Measurements from ENCODE around the gene COL26A1. TPM values are rescaled to one million over a fixed set of nuclear protein-coding genes. Genes with fewer than 3 reads are reported as not detected.

COL26A1 gene
- total RNA-seq, 2 experiments from 2014 or later: not detected

- H2AFZ ChIP-seq (ENCODE audit: low read length): no peak overlapping the region
- no peak for DNase-seq (ENCODE audit: low spot score)
- intact Hi-C loops (cut with micrococcal nuclease; ENCODE audit: unreplicated experiment): no loop called here
- H3K36me3 ChIP-seq (ENCODE audit: insufficient read depth, low read length): no peaks in the 10 kb centered on the region
- no peak overlapping the region for H3K4me3 ChIP-seq (ENCODE audit: low read depth, low read length, poor library complexity, severe bottlenecking)
- H3K4me1 ChIP-seq (ENCODE audit: insufficient read depth, low read length, poor library complexity, severe bottlenecking): no peaks in the 10 kb centered on the region
- no peak overlapping the region for H3K27ac ChIP-seq (ENCODE audit: low read depth, low read length, poor library complexity, severe bottlenecking)
- no peaks in the 10 kb centered on the region for H3K9me2 ChIP-seq (ENCODE audit: insufficient read depth, low read length)
- no peaks in the 10 kb centered on the region for H4K20me1 ChIP-seq (ENCODE audit: insufficient read depth, low read length)
- POLR2A ChIA-PET: no interaction called here
- TF ChIP-seq, protein P1, sequence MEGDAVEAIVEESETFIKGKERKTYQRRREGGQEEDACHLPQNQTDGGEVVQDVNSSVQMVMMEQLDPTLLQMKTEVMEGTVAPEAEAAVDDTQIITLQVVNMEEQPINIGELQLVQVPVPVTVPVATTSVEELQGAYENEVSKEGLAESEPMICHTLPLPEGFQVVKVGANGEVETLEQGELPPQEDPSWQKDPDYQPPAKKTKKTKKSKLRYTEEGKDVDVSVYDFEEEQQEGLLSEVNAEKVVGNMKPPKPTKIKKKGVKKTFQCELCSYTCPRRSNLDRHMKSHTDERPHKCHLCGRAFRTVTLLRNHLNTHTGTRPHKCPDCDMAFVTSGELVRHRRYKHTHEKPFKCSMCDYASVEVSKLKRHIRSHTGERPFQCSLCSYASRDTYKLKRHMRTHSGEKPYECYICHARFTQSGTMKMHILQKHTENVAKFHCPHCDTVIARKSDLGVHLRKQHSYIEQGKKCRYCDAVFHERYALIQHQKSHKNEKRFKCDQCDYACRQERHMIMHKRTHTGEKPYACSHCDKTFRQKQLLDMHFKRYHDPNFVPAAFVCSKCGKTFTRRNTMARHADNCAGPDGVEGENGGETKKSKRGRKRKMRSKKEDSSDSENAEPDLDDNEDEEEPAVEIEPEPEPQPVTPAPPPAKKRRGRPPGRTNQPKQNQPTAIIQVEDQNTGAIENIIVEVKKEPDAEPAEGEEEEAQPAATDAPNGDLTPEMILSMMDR (conservative IDR thresholded peaks at IDR 0.05; ENCODE audit: low read length): no peak
- no peak for TF ChIP-seq EZH2phosphoT487 (IDR thresholded peaks at IDR 0.05; ENCODE audit: borderline replicate concordance, low read depth, low read length)
- H3K4me2 ChIP-seq (ENCODE audit: low read length): no peak overlapping the region
- H3K79me2 ChIP-seq (ENCODE audit: insufficient read depth, low read depth, low read length): no peaks in the 10 kb centered on the region
- no peaks in the 10 kb centered on the region for H3K9me3 ChIP-seq (ENCODE audit: low read length)
- CTCF ChIA-PET (ENCODE audit: unreplicated experiment): no interaction called here
- no TSS peak for BruUV-seq (replicated peaks)
These were observed 19.0 kb downstream of the COL26A1 start for GRCh38 chr7:101381549-101382111.

GRCh38 chr7:101382937-101383336 lies 20.3 kb downstream of the COL26A1 start:
- BruUV-seq (replicated peaks): no TSS peak
- Histone ChIP-seq H3K9me2 (ENCODE audit: insufficient read depth, low read length) (no peaks in the 10 kb centered on the region), H2AFZ (ENCODE audit: low read length) (no peak overlapping the region), H3K27ac (ENCODE audit: low read depth, low read length, poor library complexity, severe bottlenecking) (no peak overlapping the region), H3K9me3 (ENCODE audit: low read length) (no peaks in the 10 kb centered on the region), H3K4me3 (ENCODE audit: low read depth, low read length, poor library complexity, severe bottlenecking) (no peak overlapping the region), H3K79me2 (ENCODE audit: insufficient read depth, low read depth, low read length) (no peaks in the 10 kb centered on the region), H3K4me1 (ENCODE audit: insufficient read depth, low read length, poor library complexity, severe bottlenecking) (no peaks in the 10 kb centered on the region), H4K20me1 (ENCODE audit: insufficient read depth, low read length) (no peaks in the 10 kb centered on the region), H3K4me2 (ENCODE audit: low read length) (no peak overlapping the region), H3K36me3 (ENCODE audit: insufficient read depth, low read length) (no peaks in the 10 kb centered on the region)
- intact Hi-C loops (cut with micrococcal nuclease; ENCODE audit: unreplicated experiment): no loop called here
- POLR2A ChIA-PET: no interaction called here
- DNase-seq (ENCODE audit: low spot score): no peak
- CTCF ChIA-PET (ENCODE audit: unreplicated experiment): no interaction called here
- TF ChIP-seq, protein P1 (conservative IDR thresholded peaks at IDR 0.05; ENCODE audit: low read length): no peak
- no peak for TF ChIP-seq EZH2phosphoT487 (IDR thresholded peaks at IDR 0.05; ENCODE audit: borderline replicate concordance, low read depth, low read length)

GRCh38 chr7:101386177-101386557 lies 23.5 kb downstream of the COL26A1 start:
- Histone ChIP-seq H3K4me3 (ENCODE audit: low read depth, low read length, poor library complexity, severe bottlenecking) (no peak overlapping the region), H3K79me2 (ENCODE audit: insufficient read depth, low read depth, low read length) (no peaks in the 10 kb centered on the region), H3K4me2 (ENCODE audit: low read length) (no peak overlapping the region), H3K4me1 (ENCODE audit: insufficient read depth, low read length, poor library complexity, severe bottlenecking) (peaks cover 11% of the 10 kb centered on the region), H3K9me3 (ENCODE audit: low read length) (no peaks in the 10 kb centered on the region), H3K27ac (ENCODE audit: low read depth, low read length, poor library complexity, severe bottlenecking) (no peak overlapping the region), H3K9me2 (ENCODE audit: insufficient read depth, low read length) (no peaks in the 10 kb centered on the region), H3K36me3 (ENCODE audit: insufficient read depth, low read length) (no peaks in the 10 kb centered on the region), H2AFZ (ENCODE audit: low read length) (no peak overlapping the region), H4K20me1 (ENCODE audit: insufficient read depth, low read length) (no peaks in the 10 kb centered on the region)
- no peak for DNase-seq (ENCODE audit: low spot score)
- TF ChIP-seq, protein P1 (conservative IDR thresholded peaks at IDR 0.05; ENCODE audit: low read length): no peak
- TF ChIP-seq EZH2phosphoT487 (IDR thresholded peaks at IDR 0.05; ENCODE audit: borderline replicate concordance, low read depth, low read length): no peak
- intact Hi-C loops (cut with micrococcal nuclease; ENCODE audit: unreplicated experiment): no loop called here
- ChIA-PET POLR2A (no interaction called here), CTCF (ENCODE audit: unreplicated experiment) (no interaction called here)
- BruUV-seq (replicated peaks): no TSS peak

Measured in OCI-LY7 (cell line).